Skeletal muscle satellite cell (primary cell): ENCODE measurements around the gene FCHO2.

ENCODE experiments used
- H3K27me3 ChIP-seq: 2 replicates; pipeline ENCODE4 v1.7.0; 2013; ENCODE audit warnings: low read length; ENCODE audit not compliant: control insufficient read depth, insufficient read depth
- H3K36me3 ChIP-seq: 2 replicates; pipeline ENCODE4 v1.7.0; 2013; ENCODE audit warnings: mild to moderate bottlenecking, control low read depth, low read length; ENCODE audit not compliant: insufficient read depth
- H3K4me1 ChIP-seq: 2 replicates; pipeline ENCODE4 v1.7.0; 2013; ENCODE audit warnings: low read length; ENCODE audit not compliant: control insufficient read depth, insufficient read depth
- H3K4me2 ChIP-seq: 2 replicates; pipeline ENCODE4 v1.7.0; 2013; ENCODE audit warnings: mild to moderate bottlenecking, low read length
- H3K4me3 ChIP-seq: 2 replicates; pipeline ENCODE4 v1.7.0; 2013; ENCODE audit warnings: low read length
- H3K9ac ChIP-seq: 2 replicates; pipeline ENCODE4 v1.7.0; 2013; ENCODE audit warnings: mild to moderate bottlenecking, low read depth, low read length, moderate library complexity
- H3K9me3 ChIP-seq: replicated peaks from 2 replicates; pipeline ENCODE4 v1.7.0; 2013; ENCODE audit warnings: mild to moderate bottlenecking, control low read depth, low read length

The FCHO2 gene

GRCh38 chr5:73039082-73039481 is 83.2 kb downstream of the FCHO2 start:
- no peak overlapping the region for H3K4me3 ChIP-seq
- no peak overlapping the region for H3K9ac ChIP-seq
- no peaks in the 10 kb centered on the region for H3K4me1 ChIP-seq
- no peaks in the 10 kb centered on the region for H3K9me3 ChIP-seq
- peaks cover 3% of the 10 kb centered on the region for H3K36me3 ChIP-seq
- H3K27me3 ChIP-seq: no peaks in the 10 kb centered on the region
- no peak overlapping the region for H3K4me2 ChIP-seq

GRCh38 chr5:73042993-73043392 is 87.2 kb downstream of the FCHO2 start:
- Histone ChIP-seq H3K4me1 (no peaks in the 10 kb centered on the region), H3K36me3 (peaks cover 6% of the 10 kb centered on the region), H3K9ac (no peak overlapping the region), H3K9me3 (no peaks in the 10 kb centered on the region), H3K4me2 (no peak overlapping the region), H3K27me3 (no peaks in the 10 kb centered on the region), H3K4me3 (no peak overlapping the region)

DNA sequence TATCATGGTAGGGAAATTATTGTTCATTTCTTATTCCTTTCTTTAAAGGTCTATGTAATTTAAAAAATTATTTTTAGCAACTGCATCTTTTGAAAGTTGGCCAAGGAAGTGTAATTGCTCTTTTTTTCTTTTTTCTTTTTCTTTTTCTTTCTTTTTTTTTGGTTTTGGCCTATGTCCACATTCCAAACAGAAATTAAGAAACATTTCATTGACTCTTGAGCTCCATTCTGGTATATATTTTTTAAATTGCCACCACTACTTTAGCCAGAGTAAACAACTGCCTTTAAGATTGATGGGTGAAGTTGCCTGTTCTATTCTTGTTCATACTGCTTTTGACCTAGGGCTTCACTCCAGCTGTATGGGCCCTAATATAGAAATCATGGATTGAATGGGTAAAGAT is 88.7 kb downstream of the FCHO2 start:
- Histone ChIP-seq H3K4me3 (no peak overlapping the region), H3K9me3 (no peaks in the 10 kb centered on the region), H3K9ac (no peak overlapping the region), H3K27me3 (no peaks in the 10 kb centered on the region), H3K36me3 (peaks cover 6% of the 10 kb centered on the region), H3K4me1 (no peaks in the 10 kb centered on the region), H3K4me2 (no peak overlapping the region)

DNA sequence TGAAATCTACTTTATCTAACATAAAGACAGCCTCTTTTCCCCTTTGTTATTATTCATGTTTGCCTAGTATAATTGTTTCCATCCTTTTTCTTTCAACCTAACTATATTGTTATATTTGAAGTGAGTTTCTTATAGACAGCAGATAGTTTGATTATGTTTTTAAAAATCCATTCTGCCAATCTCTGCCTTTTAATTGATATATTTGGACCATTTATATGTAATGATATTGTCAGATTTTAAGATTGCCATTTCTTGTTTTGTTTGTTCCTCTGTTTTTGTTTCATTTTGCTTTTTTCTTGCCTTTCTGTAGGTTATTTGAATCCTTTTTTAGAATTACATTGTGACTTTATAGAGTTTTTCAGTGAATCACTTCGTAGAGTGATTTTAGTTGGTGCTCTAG is 89.8 kb downstream of the FCHO2 start:
- peaks cover 3% of the 10 kb centered on the region for H3K36me3 ChIP-seq
- H3K4me1 ChIP-seq: no peaks in the 10 kb centered on the region
- H3K4me3 ChIP-seq: no peak overlapping the region
- no peak overlapping the region for H3K4me2 ChIP-seq
- H3K27me3 ChIP-seq: no peaks in the 10 kb centered on the region
- no peak overlapping the region for H3K9ac ChIP-seq
- no peaks in the 10 kb centered on the region for H3K9me3 ChIP-seq

- Histone ChIP-seq H3K4me2 (no peak overlapping the region), H3K27me3 (no peaks in the 10 kb centered on the region), H3K9me3 (no peaks in the 10 kb centered on the region), H3K36me3 (peaks cover 10% of the 10 kb centered on the region), H3K4me1 (peaks cover 6% of the 10 kb centered on the region), H3K4me3 (no peak overlapping the region), H3K9ac (no peak overlapping the region)
Measured at GRCh38 chr5:73061593-73061992, 105.8 kb downstream of the FCHO2 start.

DNA sequence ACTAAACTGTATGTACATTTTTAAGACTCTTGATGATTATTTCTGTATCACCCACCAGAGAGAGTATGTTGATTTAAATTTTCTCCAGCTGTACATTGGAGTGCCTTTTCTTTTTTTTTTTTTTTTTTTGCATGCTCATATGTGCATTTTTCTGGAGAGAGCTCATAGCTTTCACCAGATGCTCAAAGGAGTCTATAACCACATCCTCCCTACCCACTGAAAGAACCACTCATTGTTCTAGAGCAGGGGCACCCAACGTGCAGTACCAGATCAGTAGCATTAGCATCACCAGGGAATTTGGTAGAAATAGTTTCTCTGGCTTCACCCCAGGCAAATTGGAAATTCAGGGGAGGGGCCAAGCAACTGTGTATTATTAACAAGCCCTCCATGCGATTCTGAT is 110.6 kb downstream of the FCHO2 start:
- Histone ChIP-seq H3K9ac (no peak overlapping the region), H3K4me3 (no peak overlapping the region), H3K27me3 (no peaks in the 10 kb centered on the region), H3K9me3 (no peaks in the 10 kb centered on the region), H3K36me3 (peaks cover 22% of the 10 kb centered on the region), H3K4me2 (no peak overlapping the region), H3K4me1 (peaks cover 11% of the 10 kb centered on the region)

- Histone ChIP-seq H3K9me3 (no peaks in the 10 kb centered on the region), H3K4me2 (no peak overlapping the region), H3K4me1 (peaks cover 11% of the 10 kb centered on the region), H3K4me3 (no peak overlapping the region), H3K9ac (no peak overlapping the region), H3K36me3 (peaks cover 22% of the 10 kb centered on the region), H3K27me3 (no peaks in the 10 kb centered on the region)
Measured at GRCh38 chr5:73067213-73067612, 111.4 kb downstream of the FCHO2 start.

DNA sequence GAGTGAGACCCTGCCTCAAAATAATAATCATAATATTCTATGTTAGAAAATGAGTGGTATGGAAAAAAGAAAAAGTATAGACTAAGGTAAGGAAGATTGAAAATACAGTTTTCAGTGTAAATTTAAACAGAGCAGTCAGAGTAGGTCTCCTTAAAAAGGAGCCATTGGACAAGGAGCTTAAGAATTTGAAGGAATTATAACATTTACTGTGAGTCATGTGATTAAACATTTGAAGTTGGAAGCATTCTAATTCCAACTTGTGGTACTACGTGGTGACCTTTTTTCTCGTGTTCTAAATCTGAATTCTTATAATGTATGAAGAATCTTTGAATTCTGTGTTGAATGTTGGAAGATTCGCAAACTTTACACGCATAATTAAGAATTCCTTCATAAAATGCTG is 125.3 kb downstream of the FCHO2 start:
- peaks cover 17% of the 10 kb centered on the region for H3K36me3 ChIP-seq
- H3K27me3 ChIP-seq: no peaks in the 10 kb centered on the region
- H3K4me1 ChIP-seq: no peaks in the 10 kb centered on the region
- H3K4me2 ChIP-seq: no peak overlapping the region
- no peaks in the 10 kb centered on the region for H3K9me3 ChIP-seq
- no peak overlapping the region for H3K4me3 ChIP-seq
- H3K9ac ChIP-seq: no peak overlapping the region

DNA sequence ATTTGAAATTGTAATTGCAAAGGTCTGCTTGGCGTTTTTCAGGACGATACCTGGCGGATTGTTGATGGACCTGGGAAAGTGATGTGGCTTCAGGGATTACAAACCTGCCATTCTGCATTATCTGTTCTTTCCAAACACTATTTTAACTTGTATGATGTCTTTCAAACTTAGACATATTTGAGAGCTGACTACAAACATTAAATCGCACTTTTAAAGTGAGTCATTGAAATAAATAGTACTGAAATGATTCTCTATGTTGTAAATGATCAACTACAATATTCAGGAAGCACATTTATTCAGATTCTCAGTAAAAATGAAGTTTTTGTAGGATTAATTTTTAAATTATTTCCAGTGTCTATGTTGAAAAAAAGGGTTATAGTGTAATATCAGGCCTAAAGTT is 132.2 kb downstream of the FCHO2 start:
- Histone ChIP-seq H3K9me3 (no peaks in the 10 kb centered on the region), H3K4me3 (no peak overlapping the region), H3K4me2 (no peak overlapping the region), H3K4me1 (peaks cover 9% of the 10 kb centered on the region), H3K27me3 (no peaks in the 10 kb centered on the region), H3K36me3 (peaks cover 4% of the 10 kb centered on the region), H3K9ac (no peak overlapping the region)

DNA sequence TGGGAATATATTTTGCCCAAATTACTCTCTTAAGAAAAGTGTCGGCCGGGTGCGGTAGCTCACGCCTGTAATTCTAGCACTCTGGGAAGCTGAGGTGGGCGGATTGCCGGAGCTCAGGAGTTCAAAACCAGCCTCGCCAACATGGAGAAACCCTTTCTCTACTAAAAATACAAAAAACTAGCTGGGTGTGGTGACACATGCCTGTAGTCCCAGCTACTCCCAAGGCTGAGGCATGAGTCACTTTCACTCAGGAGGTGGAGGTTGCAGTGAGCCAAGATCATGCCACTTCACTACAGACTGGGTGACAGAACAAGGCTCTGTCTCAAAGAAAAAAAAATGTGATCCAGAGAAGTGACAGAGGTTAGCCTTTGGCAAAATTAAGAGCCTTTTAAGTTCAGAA is 138.1 kb downstream of the FCHO2 start:
- H3K4me1 ChIP-seq: peaks cover 13% of the 10 kb centered on the region

DNA sequence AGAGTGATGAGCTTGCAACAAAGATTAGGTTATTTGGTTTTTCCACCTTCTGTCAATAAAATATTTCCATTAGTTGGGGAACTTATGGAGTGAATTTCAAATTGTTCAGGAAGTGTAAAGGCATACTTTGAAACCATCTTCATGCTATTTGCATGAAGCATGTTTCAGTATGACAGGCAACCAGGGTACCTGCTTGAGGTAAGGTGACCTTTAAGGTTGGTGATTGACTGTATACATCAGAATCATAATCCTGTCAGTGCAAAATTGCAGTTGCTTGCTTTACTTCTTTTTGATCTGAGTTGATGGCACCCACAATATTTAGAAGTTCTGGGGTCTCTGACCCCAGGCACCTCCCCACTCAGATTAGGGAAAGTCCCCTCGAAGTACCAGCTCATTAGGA is 138.6 kb downstream of the FCHO2 start:
- H3K4me2 ChIP-seq: peak overlapping the region; percentile 21
- H3K27me3 ChIP-seq: no peaks in the 10 kb centered on the region
- H3K9ac ChIP-seq: no peak overlapping the region
- H3K4me3 ChIP-seq: no peak overlapping the region
- H3K4me1 ChIP-seq: peaks cover 13% of the 10 kb centered on the region
- no peaks in the 10 kb centered on the region for H3K36me3 ChIP-seq
- no peaks in the 10 kb centered on the region for H3K9me3 ChIP-seq

More for the DNA sequence above, 138.1 kb downstream of the FCHO2 start:
- H3K9ac ChIP-seq: no peak overlapping the region
- no peaks in the 10 kb centered on the region for H3K9me3 ChIP-seq
- H3K4me3 ChIP-seq: no peak overlapping the region
- no peaks in the 10 kb centered on the region for H3K27me3 ChIP-seq
- peak overlapping the region; percentile 21 for H3K4me2 ChIP-seq
- no peaks in the 10 kb centered on the region for H3K36me3 ChIP-seq

DNA sequence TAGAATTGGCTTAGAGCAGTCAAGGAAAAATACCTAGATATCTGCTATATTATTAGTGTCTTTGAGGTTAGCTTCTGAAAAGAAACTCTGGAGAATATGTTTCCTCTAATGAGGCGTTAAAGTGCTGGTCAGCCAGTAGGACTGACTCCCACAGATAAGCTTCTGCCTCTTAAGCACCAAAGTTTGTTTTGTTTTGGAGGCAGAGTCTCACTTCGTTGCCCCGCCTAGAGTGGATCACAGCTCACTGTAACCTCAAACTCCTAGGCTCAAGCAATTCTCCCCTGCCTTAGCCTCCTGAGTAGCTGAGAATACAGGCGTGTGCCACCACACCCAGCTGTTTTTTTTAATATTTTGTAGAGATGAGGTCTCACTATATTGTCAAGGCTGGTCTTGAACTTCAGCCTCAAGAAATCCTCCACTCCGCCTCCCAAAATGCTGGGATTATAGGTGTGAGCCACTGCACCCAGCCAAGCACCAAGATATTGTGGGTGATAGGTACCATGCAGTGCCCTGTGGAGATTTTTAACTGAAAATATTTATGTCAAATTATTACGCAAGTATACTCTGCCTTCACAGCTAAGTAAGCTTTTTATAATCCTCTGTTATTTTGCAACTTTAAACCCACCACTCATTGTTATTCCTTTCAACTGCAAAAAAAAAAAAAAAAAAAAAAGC is 139.9 kb downstream of the FCHO2 start:
- Histone ChIP-seq H3K4me3 (no peak overlapping the region), H3K9ac (no peak overlapping the region), H3K27me3 (no peaks in the 10 kb centered on the region), H3K9me3 (no peaks in the 10 kb centered on the region), H3K4me1 (peaks cover 13% of the 10 kb centered on the region), H3K36me3 (no peaks in the 10 kb centered on the region), H3K4me2 (no peak overlapping the region)
